ENCODE measurements around the gene KCNG2.

The KCNG2 gene

GRCh38 chr18:79889569-79889968 is 91.8 kb downstream of the KCNG2 start:
- DNase-seq: no peak

GRCh38 chr18:79890674-79891073 is 92.9 kb downstream of the KCNG2 start:
- DNase-seq: no peak

- no peak for DNase-seq
Measured at GRCh38 chr18:79896738-79897137, 99.0 kb downstream of the KCNG2 start.

GRCh38 chr18:79897940-79898625 is 100.3 kb downstream of the KCNG2 start:
- DNase-seq: no peak

GRCh38 chr18:79898952-79899608 is 101.3 kb downstream of the KCNG2 start:
- no peak for DNase-seq

GRCh38 chr18:79899609-79900445 is 102.1 kb downstream of the KCNG2 start:
- DNase-seq: no peak

- DNase-seq: no peak
Measured at GRCh38 chr18:79900610-79901570, 103.2 kb downstream of the KCNG2 start.

GRCh38 chr18:79901665-79902064 is 103.9 kb downstream of the KCNG2 start:
- DNase-seq: no peak

GRCh38 chr18:79902075-79902474 is 104.3 kb downstream of the KCNG2 start:
- no peak for DNase-seq

- DNase-seq: no peak
Measured at GRCh38 chr18:79902640-79903039, 104.9 kb downstream of the KCNG2 start.

- DNase-seq: no peak
Measured at GRCh38 chr18:79903071-79903635, 105.4 kb downstream of the KCNG2 start.

- DNase-seq: no peak
Measured at GRCh38 chr18:79903787-79904356, 106.1 kb downstream of the KCNG2 start.

- no peak for DNase-seq
Measured at GRCh38 chr18:79904357-79905147, 106.8 kb downstream of the KCNG2 start.

- DNase-seq: no peak
Measured at GRCh38 chr18:79905389-79905911, 107.7 kb downstream of the KCNG2 start.

- DNase-seq: no peak
Measured at GRCh38 chr18:79905993-79906392, 108.3 kb downstream of the KCNG2 start.

- DNase-seq: no peak
Measured at GRCh38 chr18:79906706-79907105, 109.0 kb downstream of the KCNG2 start.

GRCh38 chr18:79910563-79911343 is 113.0 kb downstream of the KCNG2 start:
- DNase-seq: no peak

GRCh38 chr18:79911344-79912270 is 113.9 kb downstream of the KCNG2 start:
- DNase-seq: no peak
